Choroid plexus epithelial cell (primary cell): ENCODE measurements around the gene PDE2A.

ENCODE experiments used
- DNase-seq: peaks from one replicate; pipeline ENCODE4 v3.0.0-alpha.2; 2010; ENCODE audit warnings: low read depth
- H3K4me3 ChIP-seq: 2 replicates; pipeline ENCODE4 v1.5.1; 2011; ENCODE audit warnings: low read depth, mild to moderate bottlenecking, control low read depth, low read length, moderate library complexity
- CTCF ChIP-seq: conservative IDR thresholded peaks from 2 replicates; pipeline ENCODE4 v1.5.1; 2011; ENCODE audit warnings: low read depth, mild to moderate bottlenecking, control low read depth, inconsistent platforms, low read length, moderate library complexity

PDE2A gene

GRCh38 chr11:72678524-72678923, 4.3 kb upstream of the PDE2A start:
- no peak for TF ChIP-seq CTCF
- no peak overlapping the region for H3K4me3 ChIP-seq
- no peak for DNase-seq

GRCh38 chr11:72676861-72677341, 2.7 kb upstream of the PDE2A start:
- peak; percentile 54 for DNase-seq
- TF ChIP-seq CTCF: no peak
- H3K4me3 ChIP-seq: no peak overlapping the region

GRCh38 chr11:72675221-72675620, 999 bp upstream of the PDE2A start:
- H3K4me3 ChIP-seq: no peak overlapping the region
- no peak for DNase-seq
- TF ChIP-seq CTCF: no peak

DNA sequence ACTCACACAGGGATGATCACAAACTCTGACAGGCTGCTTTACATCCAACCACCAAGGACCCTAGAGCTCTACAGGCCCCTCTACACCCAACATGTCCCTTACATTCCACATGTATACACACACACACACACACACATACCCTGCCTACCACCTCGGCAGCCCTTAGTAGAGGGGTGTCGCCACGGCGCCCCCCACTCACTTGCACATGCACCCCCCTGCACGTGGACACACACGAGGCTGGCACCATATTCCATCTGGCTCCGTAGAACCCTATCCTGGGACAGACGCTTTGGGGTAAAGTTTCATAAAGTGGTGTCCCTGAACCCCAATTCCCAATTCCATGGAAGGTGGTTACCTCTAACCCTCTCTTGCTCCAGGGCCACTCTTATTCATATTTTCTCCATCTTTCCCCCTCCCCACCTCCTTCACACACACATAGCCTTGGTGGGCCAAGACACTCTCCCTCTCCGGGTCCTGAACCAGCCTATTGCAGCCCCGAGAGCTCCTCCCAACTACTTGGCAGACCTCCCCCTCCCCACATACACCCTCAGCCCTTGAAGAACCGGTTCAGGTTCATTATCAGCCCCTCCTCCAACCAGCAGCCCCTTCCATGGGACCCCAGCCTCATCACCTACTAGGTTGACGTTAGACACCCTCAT, 809 bp downstream of the PDE2A start:
- H3K4me3 ChIP-seq: no peak overlapping the region
- DNase-seq: no peak
- TF ChIP-seq CTCF: no peak

DNA sequence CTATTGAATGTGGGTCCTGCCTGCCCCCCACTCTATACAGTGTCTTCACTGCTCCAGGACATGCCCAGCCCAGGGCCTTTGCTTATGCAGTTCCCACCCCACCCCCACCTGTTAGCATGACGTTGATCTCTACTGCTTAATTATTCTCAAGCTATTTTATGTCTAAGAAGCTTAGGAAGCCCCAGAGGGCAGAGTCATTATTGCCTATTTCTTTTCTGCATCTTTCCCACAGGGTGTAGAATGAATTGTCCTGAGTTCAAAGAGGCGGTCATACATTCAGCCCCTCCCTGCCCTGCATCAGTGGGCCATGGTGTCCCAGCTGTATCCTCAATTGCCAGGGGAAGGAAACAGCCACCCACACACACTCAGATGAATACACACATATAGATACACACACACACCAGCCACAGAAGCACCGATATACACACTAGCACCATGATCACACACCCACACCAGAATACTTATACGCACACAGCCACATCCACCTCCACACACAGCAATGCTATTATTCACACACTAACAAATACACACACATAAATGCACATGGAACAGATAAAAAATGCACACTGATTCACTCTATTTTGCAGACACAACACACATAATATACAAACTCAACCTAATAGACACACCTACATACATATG, 1.5 kb downstream of the PDE2A start:
- TF ChIP-seq CTCF: no peak
- DNase-seq: no peak
- H3K4me3 ChIP-seq: no peak overlapping the region

DNA sequence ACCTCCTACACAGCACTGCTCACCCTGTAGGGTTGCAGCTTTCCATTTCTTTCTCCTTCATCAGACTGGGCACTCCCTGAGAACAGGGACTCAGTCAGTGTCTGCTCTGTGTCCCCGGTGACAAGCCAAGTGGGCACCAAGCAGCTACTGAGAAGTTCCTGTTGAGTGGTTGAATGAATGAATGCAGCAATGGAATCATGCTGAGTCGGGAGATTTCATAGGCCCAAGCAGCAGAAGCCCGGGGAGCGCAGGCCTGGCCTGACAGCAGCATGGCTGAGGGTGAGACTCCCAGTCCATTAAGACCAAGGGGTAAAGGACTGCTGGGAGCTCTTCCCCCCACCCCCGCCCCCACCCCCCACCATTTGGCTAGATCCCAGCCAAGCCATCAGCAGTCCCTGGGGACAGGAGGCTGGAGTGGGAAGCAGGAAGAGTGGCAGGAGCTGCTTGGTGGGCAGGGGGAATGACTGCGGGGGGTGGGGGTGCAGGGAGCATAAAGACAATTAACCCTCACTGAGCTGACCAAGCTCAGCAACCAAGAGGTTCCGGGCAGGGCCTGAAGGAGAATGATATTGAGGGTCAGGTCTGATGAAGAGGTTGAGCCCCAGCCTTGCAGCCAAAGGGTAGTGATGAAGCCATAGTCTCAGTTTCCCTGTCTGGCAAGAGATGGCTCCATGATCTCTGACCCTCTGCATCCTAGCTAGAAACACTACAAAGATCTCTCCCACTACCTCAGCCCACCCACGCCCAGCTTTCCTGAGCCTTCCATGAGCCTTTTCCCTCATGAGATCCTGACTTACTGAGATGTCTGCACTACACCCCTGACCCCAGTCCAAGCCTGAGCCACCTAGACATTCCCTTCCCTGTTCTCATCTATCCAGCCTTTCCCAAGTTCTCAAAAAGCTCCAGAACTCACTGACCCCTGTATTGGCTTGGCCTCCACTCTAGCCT, 2.8 kb downstream of the PDE2A start:
- no peak for TF ChIP-seq CTCF
- DNase-seq: no peak
- no peak overlapping the region for H3K4me3 ChIP-seq
